OCI-LY3 (cell line): ENCODE data around the gene C9.

Experiments used
- CTCF ChIP-seq: fragments of 200-600, 300-600 bp; sonication (generic); IDR thresholded peaks from 2 replicates; pipeline ENCODE4 v1.5.1; 2014; ENCODE audit warnings: antibody characterized with exemption, low read length, low read depth
- EZH2phosphoT487 ChIP-seq: fragments of 200-600 bp; shearing (Covaris generic); IDR thresholded peaks from 2 replicates; pipeline ENCODE4 v1.6.1; 2018; ENCODE audit warnings: antibody characterized with exemption, mixed run types, low read depth

- TF ChIP-seq CTCF = no peak
- no peak for TF ChIP-seq EZH2phosphoT487
These were observed 32.4 kb downstream of the C9 start for GRCh38 chr5:39331861-39332381.
